Transverse colon (tissue), 4 donors: ENCODE results near the gene C2orf42. TPM values are rescaled to one million over a fixed set of nuclear protein-coding genes. Genes with fewer than 3 reads are reported as not detected.

ENCODE experiments used
- DNase-seq: peaks from one replicate; pipeline ENCODE4 v3.0.0-alpha.2; 2019
- H3K27ac ChIP-seq, 4 donors: fragments of 200-600 bp; sonication (generic); 2 replicates each; pipeline ENCODE4 v1.5.1; 2016 to 2018; ENCODE audit warnings: inconsistent platforms in 4 of 4
- H3K27me3 ChIP-seq: fragments of 200-600 bp; sonication (generic); 2 replicates; pipeline ENCODE4 v1.5.1; 2017; ENCODE audit warnings: inconsistent platforms
- H3K36me3 ChIP-seq, 4 donors: fragments of 200-600 bp; sonication (generic); 2 replicates each; pipeline ENCODE4 v1.5.1; 2017 to 2019; ENCODE audit warnings: inconsistent platforms in 4 of 4
- H3K4me1 ChIP-seq, 4 donors: fragments of 200-600 bp; sonication (generic); 2 replicates each; pipeline ENCODE4 v1.5.1; 2017 to 2020; ENCODE audit warnings: inconsistent platforms in 4 of 4
- H3K4me3 ChIP-seq, 4 donors: fragments of 200-600 bp; sonication (generic); 1 replicate in 1 of 4; 2 replicates in 3 of 4; pipeline versions ENCODE4 v1.5.1 to v1.6.1; 2017 to 2019; ENCODE audit warnings: inconsistent platforms in 4 of 4
- H3K9me3 ChIP-seq, 2 donors: fragments of 200-600 bp; sonication (generic); 2 replicates each; pipeline ENCODE4 v1.5.1; 2017 to 2019; ENCODE audit warnings: inconsistent platforms in 2 of 2
- CTCF ChIP-seq, 5 experiments: fragments of 200-600 bp in 3 of 5; fragments of 450-650 bp in 2 of 5; sonication (generic) in 3 of 5; IDR thresholded peaks; 1 replicate in 2 of 5; 2 replicates in 3 of 5; pipeline ENCODE4 v1.5.1; 2016 to 2017; ENCODE audit warnings: antibody characterized with exemption in 5 of 5, inconsistent platforms in 3 of 5, mild to moderate bottlenecking in 2 of 5, moderate library complexity in 1 of 5
- EP300 ChIP-seq: sonication (generic); formaldehyde crosslinking; IDR thresholded peaks from one replicate; pipeline ENCODE4 v1.6.1; 2017; ENCODE audit warnings: antibody characterized with exemption, low read depth
- POLR2A ChIP-seq: fragments of 450-650 bp; IDR thresholded peaks from one replicate; pipeline ENCODE4 v1.6.1; 2016; ENCODE audit warnings: antibody characterized with exemption, mild to moderate bottlenecking, moderate library complexity
- POLR2AphosphoS5 ChIP-seq, 3 donors: sonication (generic); formaldehyde crosslinking; IDR thresholded peaks; one replicate each; pipeline ENCODE4 v1.6.1; 2016; ENCODE audit warnings: antibody characterized with exemption in 3 of 3
- WGBS, 2 donors: methylation state at CpG; one replicate each; pipeline ENCODE4 v1.1.5; 2018; ENCODE audit warnings: low coverage in 1 of 2; 5-methylcytosine and 5-hydroxymethylcytosine counted together
- in situ Hi-C, 4 donors: fragments of 200-750 bp; cut with MboI; loops; one replicate each; pipeline versions ENCODE4 v1.15.0 to v1.15.1; 2017; ENCODE audit warnings: low sequenced_read_pairs in 3 of 4, low pct_ligation_motif_present in 1 of 4, low pct_unique_long_range_greater_than_20kb in 1 of 4
- intact Hi-C: fragments of 100-400 bp; cut with DNase I; formaldehyde crosslinking; loops from one replicate; pipeline ENCODE4 v1.15.1; 2023; ENCODE audit warnings: low total_unique reads
- total RNA-seq, 4 donors: library from RNA; depleted of rRNA; stranded (reverse); fragments of >200 nt; gene quantifications; one replicate each; pipeline ENCODE4 v1.1.0, GENCODE V29; 2016

C2orf42 gene
- total RNA-seq, 4 donors from 2014 or later: 2.2 to 14.0 (median 11.1) TPM

DNA sequence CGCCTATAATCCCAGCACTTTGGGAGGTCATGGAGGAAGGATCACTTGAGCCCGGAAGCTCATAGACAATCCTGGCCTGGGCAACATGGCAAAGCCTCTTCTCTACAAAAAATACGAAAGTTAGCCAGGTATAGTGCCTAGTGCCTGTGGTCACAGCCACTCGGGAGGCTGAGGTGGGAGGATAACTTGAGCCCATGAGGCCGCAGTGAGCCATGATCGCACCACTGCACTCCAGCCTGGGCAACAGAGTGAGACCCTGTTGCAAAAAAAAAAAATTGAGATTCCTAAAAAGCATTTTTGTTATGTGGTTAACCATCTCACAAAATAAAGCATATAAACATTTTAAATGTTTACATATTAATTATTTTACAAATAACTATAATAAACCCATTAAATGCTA is 89.6 kb downstream of the C2orf42 start:
- Histone ChIP-seq H3K27me3 (no peaks in the 10 kb centered on the region), H3K4me1 (peaks cover 0 to 6% (median 0%) of the 10 kb centered on the region in 4 donors), H3K9me3 (no peaks in the 10 kb centered on the region), H3K36me3 (no peaks in the 10 kb centered on the region), H3K27ac (no peak overlapping the region), H3K4me3 (no peak overlapping the region)
- TF ChIP-seq EP300: no peak
- TF ChIP-seq CTCF (IDR thresholded peaks at IDR 0.05): no peak
- TF ChIP-seq POLR2AphosphoS5 (IDR thresholded peaks at IDR 0.05): no peak
- TF ChIP-seq POLR2A: no peak
- 90 to 96% methylated on average over 4 to 6 of the region's 6 CpGs for WGBS, 2 donors
- DNase-seq: no peak
- intact Hi-C loops (no loop called here), in situ Hi-C loops (no loop called here)

Other genes with a start within 250 kb of the C2orf42 start
- 1 to 10 TPM in 1 of 4 donors, under 1 TPM in 1, not detected in 2; 0.95 to 1.2 TPM for gene ASPRV1, start 229.4 kb downstream of the C2orf42 start, total RNA-seq
- 100 to 1,000 TPM; 103 to 189 (median 149) TPM for gene PCBP1, start 103.5 kb downstream of the C2orf42 start, total RNA-seq
- gene TIA1, start 57.6 kb upstream of the C2orf42 start, total RNA-seq: 100 to 1,000 TPM in 3 of 4 donors, 10 to 100 TPM in 1; 76.4 to 156 (median 108) TPM
- gene PCYOX1, start 67.1 kb upstream of the C2orf42 start, total RNA-seq: 10 to 100 TPM; 26.2 to 47.2 (median 41.5) TPM
- 100 to 1,000 TPM in 1 of 4 donors, 10 to 100 TPM in 3; 12.7 to 101 (median 62.1) TPM for gene SNRPG, start 102.7 kb upstream of the C2orf42 start, total RNA-seq
- gene FAM136A, start 111.0 kb upstream of the C2orf42 start, total RNA-seq: 10 to 100 TPM; 10.7 to 45.1 (median 31.0) TPM